22Rv1 (cell line): Measurements from ENCODE around the gene MAML3.

Source experiments
- CTCF ChIP-seq: fragments of 450-650 bp; IDR thresholded peaks from 2 replicates; pipeline ENCODE4 v1.5.1; 2017; ENCODE audit warnings: mild to moderate bottlenecking
- ZFX ChIP-seq: fragments of 450-650 bp; IDR thresholded peaks from 2 replicates; pipeline ENCODE4 v1.6.1; 2017; ENCODE audit warnings: antibody characterized with exemption, borderline replicate concordance

- TF ChIP-seq CTCF, result no peak
- TF ChIP-seq ZFX, result no peak
These were observed 415.0 kb downstream of the MAML3 start for GRCh38 chr4:139738846-139739613.
